ENCODE results near the gene VPREB3. TPM values are rescaled to one million over a fixed set of nuclear protein-coding genes. Genes with fewer than 3 reads are reported as not detected.
A peak's percentile ranks its signal among the peaks of the same experiment; 100 is the strongest.

VPREB3 gene
- total RNA-seq, 1 experiment from 2014 or later = not detected

GRCh38 chr22:23764899-23765881 is 11.0 kb upstream of the VPREB3 start:
- H3K27ac Mint-ChIP-seq (ENCODE audit: unreplicated experiment) = peak overlapping the region; percentile 68
- CTCF ChIA-PET = no interaction called here
- no peaks in the 10 kb centered on the region for H3K9me3 Mint-ChIP-seq (ENCODE audit: low read depth, unreplicated experiment)
- TF ChIP-seq CTCF (IDR thresholded peaks at IDR 0.05; ENCODE audit: unreplicated experiment) = no peak
- BruUV-seq (replicated peaks) = no TSS peak
- intact Hi-C loops (cut with micrococcal nuclease; ENCODE audit: unreplicated experiment) = loop anchor here (5.0 kb wide), 1 partner anchor 82 kb away; no protein-coding TSS in a partner anchor
- DNase-seq = no peak
- peak overlapping the region; percentile 87 for H3K4me3 Mint-ChIP-seq (ENCODE audit: low read depth, unreplicated experiment)
- H3K4me1 Mint-ChIP-seq (ENCODE audit: low read depth, unreplicated experiment) = peaks cover 11% of the 10 kb centered on the region
- H3K27me3 Mint-ChIP-seq (ENCODE audit: unreplicated experiment) = no peaks in the 10 kb centered on the region
- peaks cover 27% of the 10 kb centered on the region for H3K36me3 Mint-ChIP-seq (ENCODE audit: insufficient read depth, unreplicated experiment)

- H3K4me3 Mint-ChIP-seq (ENCODE audit: low read depth, unreplicated experiment) = no peak overlapping the region
These were observed 9.7 kb upstream of the VPREB3 start for GRCh38 chr22:23763954-23764353.

GRCh38 chr22:23763579-23763945 is 9.3 kb upstream of the VPREB3 start:
- H3K27ac Mint-ChIP-seq (ENCODE audit: unreplicated experiment) = no peak overlapping the region
- TF ChIP-seq CTCF (IDR thresholded peaks at IDR 0.05; ENCODE audit: unreplicated experiment) = no peak
- peaks cover 29% of the 10 kb centered on the region for H3K36me3 Mint-ChIP-seq (ENCODE audit: insufficient read depth, unreplicated experiment)
- no peak overlapping the region for H3K4me3 Mint-ChIP-seq (ENCODE audit: low read depth, unreplicated experiment)
- no TSS peak for BruUV-seq (replicated peaks)
- intact Hi-C loops (cut with micrococcal nuclease; ENCODE audit: unreplicated experiment) = no loop called here
- CTCF ChIA-PET = interaction anchor here (0.7 kb wide), 1 partner anchor 34 kb away, joined by 5 read pairs; no protein-coding TSS in a partner anchor
- H3K27me3 Mint-ChIP-seq (ENCODE audit: unreplicated experiment) = no peaks in the 10 kb centered on the region
- peaks cover 11% of the 10 kb centered on the region for H3K4me1 Mint-ChIP-seq (ENCODE audit: low read depth, unreplicated experiment)
- no peaks in the 10 kb centered on the region for H3K9me3 Mint-ChIP-seq (ENCODE audit: low read depth, unreplicated experiment)
- DNase-seq = no peak

More at GRCh38 chr22:23763954-23764353, 9.7 kb upstream of the VPREB3 start:
- H3K4me1 Mint-ChIP-seq (ENCODE audit: low read depth, unreplicated experiment) = peaks cover 11% of the 10 kb centered on the region
- H3K27ac Mint-ChIP-seq (ENCODE audit: unreplicated experiment) = no peak overlapping the region
- intact Hi-C loops (cut with micrococcal nuclease; ENCODE audit: unreplicated experiment) = no loop called here
- CTCF ChIA-PET = no interaction called here
- H3K9me3 Mint-ChIP-seq (ENCODE audit: low read depth, unreplicated experiment) = no peaks in the 10 kb centered on the region
- H3K27me3 Mint-ChIP-seq (ENCODE audit: unreplicated experiment) = no peaks in the 10 kb centered on the region
- BruUV-seq (replicated peaks) = no TSS peak
- DNase-seq = no peak
- H3K36me3 Mint-ChIP-seq (ENCODE audit: insufficient read depth, unreplicated experiment) = peaks cover 29% of the 10 kb centered on the region
- no peak for TF ChIP-seq CTCF (IDR thresholded peaks at IDR 0.05; ENCODE audit: unreplicated experiment)

GRCh38 chr22:23762842-23763578 is 8.8 kb upstream of the VPREB3 start, which contains the start of gene C22orf15:
C22orf15 (plus strand) TSS chr22:23762990; CDS start chr22:23763307, 317 bp downstream.
- H3K4me3 Mint-ChIP-seq (ENCODE audit: low read depth, unreplicated experiment) = no peak within 1 kb of the TSS
- no peak for DNase-seq
- CTCF ChIA-PET = interaction anchor here (0.7 kb wide), 1 partner anchor 35 kb away, joined by 5 read pairs; no protein-coding TSS in a partner anchor

More at GRCh38 chr22:23762842-23763578, 8.8 kb upstream of the VPREB3 start, which contains the start of gene C22orf15:
- no peak for TF ChIP-seq CTCF (IDR thresholded peaks at IDR 0.05; ENCODE audit: unreplicated experiment)
- no TSS peak for BruUV-seq (replicated peaks)
- H3K27me3 Mint-ChIP-seq (ENCODE audit: unreplicated experiment) = no peaks in the 10 kb centered on the region
- peaks cover 24% of the 10 kb centered on the region for H3K36me3 Mint-ChIP-seq (ENCODE audit: insufficient read depth, unreplicated experiment)
- H3K9me3 Mint-ChIP-seq (ENCODE audit: low read depth, unreplicated experiment) = no peaks in the 10 kb centered on the region
- intact Hi-C loops (cut with micrococcal nuclease; ENCODE audit: unreplicated experiment) = no loop called here
- peaks cover 11% of the 10 kb centered on the region for H3K4me1 Mint-ChIP-seq (ENCODE audit: low read depth, unreplicated experiment)
- no peak within 1 kb of the TSS for H3K27ac Mint-ChIP-seq (ENCODE audit: unreplicated experiment)

Measured in Calu3 (cell line).